GM12865 (cell line): ENCODE data around the gene FGF14.
"Not testable (repeated sequence)": the region's sequence is repeated elsewhere in the genome, so short reads cannot be mapped to it uniquely, and the experiment has no call there.

Experiments used
- DNase-seq: peaks from one replicate; pipeline ENCODE4 v3.0.0; 2010; ENCODE audit warnings: low read depth
- H3K4me3 ChIP-seq: 2 replicates; pipeline ENCODE4 v1.5.1; 2011; ENCODE audit warnings: mild to moderate bottlenecking, low read depth, low read length, control low read depth
- CTCF ChIP-seq: IDR thresholded peaks from 2 replicates; pipeline ENCODE4 v1.5.1; 2011; ENCODE audit warnings: low read length, control low read depth, low read depth, inconsistent platforms; ENCODE audit not compliant: insufficient read depth; ENCODE audit errors: missing control alignments

The FGF14 gene

GRCh38 chr13:101845245-101846020, 556.4 kb downstream of the FGF14 start:
- no peak overlapping the region for H3K4me3 ChIP-seq
- DNase-seq: no peak
- TF ChIP-seq CTCF: no peak

GRCh38 chr13:101841698-101842097, 560.1 kb downstream of the FGF14 start:
- no peak overlapping the region for H3K4me3 ChIP-seq

GRCh38 chr13:101838323-101838722, 563.5 kb downstream of the FGF14 start:
- H3K4me3 ChIP-seq: no peak overlapping the region
- TF ChIP-seq CTCF: no peak
- no peak for DNase-seq

More at GRCh38 chr13:101841698-101842097, 560.1 kb downstream of the FGF14 start:
- no peak for DNase-seq
- TF ChIP-seq CTCF: no peak

- DNase-seq, H3K4me3 ChIP-seq: not testable (repeated sequence)
Measured at GRCh38 chr13:101837778-101838177, 564.1 kb downstream of the FGF14 start.

GRCh38 chr13:101837288-101837687, 564.6 kb downstream of the FGF14 start:
- no peak for TF ChIP-seq CTCF
- no peak for DNase-seq
- H3K4me3 ChIP-seq: no peak overlapping the region

GRCh38 chr13:101835920-101836319, 565.9 kb downstream of the FGF14 start:
- no peak for DNase-seq
- H3K4me3 ChIP-seq: no peak overlapping the region
- no peak for TF ChIP-seq CTCF

GRCh38 chr13:101833671-101834070, 568.2 kb downstream of the FGF14 start:
- no peak for TF ChIP-seq CTCF
- no peak overlapping the region for H3K4me3 ChIP-seq
- no peak for DNase-seq
